GF-D8 (cell line): ENCODE measurements around the gene SPARCL1.
"Not testable (repeated sequence)": the region's sequence is repeated elsewhere in the genome, so short reads cannot be mapped to it uniquely, and the experiment has no call there.

Source experiments
- DNase-seq: peaks from one replicate; lab custom pipeline; 2025; lab: John Stamatoyannopoulos, UW

SPARCL1 gene

GRCh38 chr4:87442889-87443288, 86.3 kb downstream of the SPARCL1 start:
- no peak for DNase-seq

GRCh38 chr4:87433342-87433741, 95.8 kb downstream of the SPARCL1 start:
- no peak for DNase-seq

GRCh38 chr4:87430038-87430437, 99.1 kb downstream of the SPARCL1 start:
- DNase-seq = no peak

GRCh38 chr4:87428979-87429378, 100.2 kb downstream of the SPARCL1 start:
- DNase-seq = no peak

DNA sequence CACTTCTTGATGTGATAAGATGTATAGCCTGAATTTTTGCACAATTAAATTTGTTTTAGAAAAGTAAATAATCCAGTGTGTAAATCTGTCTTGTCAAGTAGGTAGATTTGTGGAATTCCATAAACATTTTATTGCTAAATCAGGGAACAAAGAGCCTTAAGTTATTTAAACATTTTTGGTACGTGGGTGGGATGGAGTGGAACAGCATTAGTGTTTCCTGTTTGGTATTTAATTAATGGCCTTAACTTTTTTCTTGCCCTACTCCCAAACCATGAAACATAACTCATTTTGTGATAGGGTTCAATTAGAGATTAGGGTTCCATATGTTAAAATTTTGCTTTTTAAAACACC, 101.7 kb downstream of the SPARCL1 start:
- DNase-seq = no peak

DNA sequence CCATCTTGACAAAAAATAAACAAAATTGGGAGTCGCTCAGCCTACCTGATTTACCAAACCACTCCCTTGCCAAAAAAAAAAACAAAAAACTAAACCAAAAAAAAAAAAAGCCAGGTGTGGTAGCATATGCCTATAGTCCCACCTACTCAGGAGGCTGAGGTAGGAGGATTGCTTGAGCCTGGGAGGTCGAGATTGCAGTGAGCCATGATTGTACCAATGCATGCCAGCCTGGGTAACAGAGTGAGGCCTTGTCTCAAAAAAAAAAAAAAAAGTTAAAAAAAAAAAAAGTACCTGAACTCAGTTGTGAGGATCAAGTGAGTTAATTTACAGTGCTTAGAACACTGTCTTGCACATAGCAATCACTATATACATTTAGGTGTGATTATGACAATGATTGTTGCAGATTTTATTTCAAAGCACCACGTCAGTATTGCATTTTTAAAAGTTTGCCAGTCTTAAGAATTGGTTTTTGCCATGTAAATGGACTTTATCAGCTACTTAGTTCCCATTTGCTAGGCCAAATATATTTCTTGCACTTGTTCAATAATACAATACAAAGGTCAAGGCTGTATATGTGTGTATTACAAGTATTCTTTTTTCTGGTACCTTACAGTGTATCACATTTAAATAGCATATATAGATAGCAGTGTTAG, 102.2 kb downstream of the SPARCL1 start:
- DNase-seq = no peak

- DNase-seq = no peak
These were observed 103.5 kb downstream of the SPARCL1 start for GRCh38 chr4:87425711-87426110.

- not testable (repeated sequence) for DNase-seq
These were observed 105.1 kb downstream of the SPARCL1 start for GRCh38 chr4:87424099-87424543.
